Ramos (cell line): ENCODE data around the gene PRR18.

Experiments used
- in situ Hi-C: fragments of 300-500 bp; cut with MboI; formaldehyde crosslinking; loops from one replicate; pipeline ENCODE4 v1.14.3; 2022; ENCODE audit warnings: low sequenced_read_pairs; ENCODE audit not compliant: unreplicated experiment

Gene PRR18

DNA sequence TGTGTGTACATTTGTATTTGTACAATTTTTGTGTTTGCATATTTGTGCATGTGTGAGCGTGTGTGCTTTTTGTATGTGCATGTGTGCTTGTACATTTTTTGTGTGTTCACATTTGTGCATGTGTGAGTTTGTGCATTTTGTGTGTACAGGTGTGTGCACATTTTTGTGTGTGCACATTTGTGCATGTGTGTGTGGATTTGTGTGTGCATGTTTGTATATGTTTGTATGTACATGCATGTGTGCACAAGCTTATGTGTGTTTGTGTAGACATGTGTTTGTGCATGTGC lies 28.9 kb downstream of the PRR18 start:
- in situ Hi-C loops = loop anchor here (10.0 kb wide), 1 partner anchor 395 kb away; no protein-coding TSS in a partner anchor

DNA sequence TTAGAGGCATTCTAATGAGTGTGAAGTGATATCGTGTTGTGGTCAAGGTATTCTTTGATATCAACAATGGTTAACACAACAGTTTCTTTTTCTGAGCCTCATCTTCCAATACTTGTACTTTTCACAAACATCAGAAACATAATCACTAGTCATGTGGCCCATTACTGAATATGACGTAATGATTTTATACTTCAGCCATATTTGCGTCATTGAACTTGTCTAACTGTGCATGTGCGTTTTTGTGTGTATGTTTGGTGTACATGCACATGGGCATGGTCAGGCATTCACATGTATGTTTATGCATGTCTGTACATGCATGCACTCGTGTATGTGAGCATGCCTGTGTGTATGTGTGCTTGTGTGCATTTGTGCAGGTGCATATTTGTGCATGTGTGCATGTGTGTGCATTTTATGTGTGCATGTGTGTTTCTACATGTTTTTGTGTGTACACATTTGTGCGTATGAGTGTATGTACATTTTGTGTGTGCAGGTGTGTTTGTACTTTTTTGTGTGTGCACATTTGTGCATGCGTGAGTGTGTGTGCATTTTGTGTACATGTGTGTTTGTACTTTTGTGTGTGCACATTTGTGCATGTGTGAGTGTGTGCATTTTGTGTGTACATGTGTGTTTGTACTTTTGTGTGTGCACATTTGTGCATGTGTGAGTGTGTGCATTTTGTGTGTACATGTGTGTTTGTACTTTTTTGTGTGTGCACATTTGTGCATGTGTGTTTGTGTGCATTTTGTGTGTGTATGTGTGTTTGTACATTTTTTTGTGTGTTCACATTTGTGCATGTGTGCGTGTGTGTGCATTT lies 29.4 kb downstream of the PRR18 start:
- in situ Hi-C loops = loop anchor here (10.0 kb wide), 1 partner anchor 394 kb away; no protein-coding TSS in a partner anchor

DNA sequence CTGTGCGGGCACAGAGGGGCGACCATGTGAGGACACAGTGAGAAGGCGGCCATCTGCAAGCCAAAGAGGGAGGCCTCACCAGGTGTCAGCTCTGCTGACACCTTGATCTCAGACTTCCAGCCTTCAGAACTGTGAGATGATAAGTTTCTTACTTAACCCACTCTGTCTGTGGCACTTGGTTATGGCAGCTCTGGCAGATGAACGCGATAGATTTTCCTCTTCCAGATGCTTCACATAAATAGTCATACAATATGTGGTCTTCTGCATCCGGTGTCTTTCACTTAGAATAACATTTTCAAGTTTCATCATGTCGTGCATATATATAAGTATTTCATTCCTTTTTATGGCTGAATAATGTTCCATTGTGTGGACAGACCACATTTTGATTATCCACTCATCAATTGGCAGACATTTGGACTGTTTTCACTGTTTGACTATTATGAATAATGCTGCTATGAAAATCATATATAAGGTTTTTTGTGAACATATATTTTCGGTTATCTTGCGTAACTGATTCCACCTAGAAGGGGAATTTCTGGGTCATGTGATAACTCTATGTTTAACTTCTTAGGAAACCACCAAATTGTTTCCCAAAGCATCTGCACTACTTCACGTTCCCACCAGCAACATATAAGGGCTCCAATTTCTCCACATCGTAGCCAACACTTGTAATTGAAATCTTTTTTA lies 30.2 kb downstream of the PRR18 start:
- in situ Hi-C loops = loop anchor here (10.0 kb wide), 1 partner anchor 393 kb away; no protein-coding TSS in a partner anchor

DNA sequence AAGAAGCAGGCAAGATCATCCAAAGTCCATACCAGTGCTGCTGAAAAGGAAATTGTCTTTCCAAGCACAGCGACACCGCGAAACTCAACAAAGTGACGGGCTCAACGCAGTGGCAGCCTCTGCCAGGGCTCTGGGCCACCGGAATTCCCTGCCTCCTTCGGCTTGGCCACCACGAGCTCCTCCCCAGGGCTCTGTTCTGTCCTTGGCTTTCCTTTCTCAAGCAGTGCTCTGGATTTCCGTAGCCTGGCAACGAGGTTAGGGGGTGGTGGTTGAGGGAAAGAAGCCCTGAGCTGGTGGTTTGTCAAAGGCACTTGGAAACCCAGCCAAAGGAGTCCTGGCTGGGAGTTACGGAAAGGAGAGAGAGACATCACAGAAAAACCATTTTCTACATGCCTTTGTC lies 31.2 kb downstream of the PRR18 start:
- in situ Hi-C loops = loop anchor here (10.0 kb wide), 1 partner anchor 392 kb away; no protein-coding TSS in a partner anchor

DNA sequence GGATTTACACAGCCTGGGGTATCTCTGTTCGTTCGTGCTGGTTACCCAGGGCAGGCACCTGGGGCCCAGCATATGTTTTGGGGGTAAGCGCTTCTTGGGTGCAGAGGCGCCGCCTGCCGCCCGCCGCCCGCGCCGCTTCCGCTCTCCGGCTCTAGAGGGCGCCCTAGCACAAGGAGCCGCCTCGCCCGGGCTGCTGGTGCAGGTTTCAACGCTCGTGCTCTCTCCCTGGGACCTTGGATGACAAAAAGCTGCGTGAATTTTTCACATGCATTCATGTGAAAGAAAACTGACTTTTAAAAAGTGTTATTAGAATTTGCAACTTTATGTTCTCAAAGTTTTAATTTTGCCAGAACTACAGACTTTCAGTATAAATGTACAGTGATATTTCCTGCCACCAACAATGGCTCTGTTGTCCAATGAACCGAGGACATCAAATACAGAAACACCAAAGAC lies 32.5 kb downstream of the PRR18 start:
- in situ Hi-C loops = loop anchor here (10.0 kb wide), 1 partner anchor 391 kb away; no protein-coding TSS in a partner anchor

DNA sequence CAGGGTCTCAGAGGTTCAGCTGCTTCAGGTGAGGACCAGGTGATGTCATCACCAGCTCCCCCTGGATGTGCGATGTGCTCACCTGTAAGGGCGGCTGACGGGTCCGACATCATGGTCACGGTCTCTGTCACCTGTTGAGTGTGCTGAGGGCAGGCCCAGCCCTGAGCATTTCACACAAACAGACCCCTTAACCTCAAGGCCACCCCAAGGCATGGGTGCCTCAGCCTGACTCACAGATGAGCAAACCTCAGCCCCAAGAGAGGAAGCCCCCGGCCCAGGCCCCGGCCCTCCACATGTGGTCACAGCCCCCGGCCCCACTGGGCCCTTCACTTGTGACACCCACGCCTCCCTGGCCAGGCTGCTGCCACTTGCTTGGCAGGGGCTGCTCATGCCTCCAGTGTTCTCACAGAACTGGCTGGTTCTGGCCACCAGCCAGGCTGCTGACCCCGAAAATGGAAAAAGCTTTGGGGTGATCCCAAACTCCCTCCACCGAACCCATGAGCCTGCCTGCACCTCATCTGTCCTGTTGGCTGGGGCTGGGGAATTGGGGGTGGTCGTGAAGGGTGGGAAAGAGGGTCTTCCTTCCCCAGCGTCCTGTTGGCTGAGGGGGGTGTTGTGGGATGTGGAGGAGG lies 33.3 kb downstream of the PRR18 start:
- in situ Hi-C loops = loop anchor here (5.0 to 10.0 kb wide), 2 partner anchors 122 to 390 kb away; no protein-coding TSS in a partner anchor

DNA sequence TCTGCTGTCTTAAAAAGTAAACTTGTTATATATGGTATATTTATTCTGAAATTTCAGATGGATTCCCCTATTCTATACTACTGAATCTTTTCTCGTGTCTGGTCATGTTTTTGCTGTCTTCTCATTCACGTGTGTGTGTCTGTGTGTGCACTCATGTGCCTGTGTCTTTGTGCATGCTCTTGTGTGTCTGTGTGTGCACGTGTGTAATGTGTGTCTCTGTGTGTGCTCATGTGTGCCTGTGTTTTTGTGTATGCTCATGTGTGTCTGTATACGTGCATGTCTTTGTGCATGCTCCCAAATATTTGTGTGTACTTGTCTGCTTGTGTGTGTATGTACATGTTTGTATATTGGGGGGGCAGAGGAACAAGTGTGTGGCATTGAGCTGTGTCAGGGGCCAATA lies 34.0 kb downstream of the PRR18 start:
- in situ Hi-C loops = loop anchor here (5.0 to 10.0 kb wide), 2 partner anchors 123 to 389 kb away; no protein-coding TSS in a partner anchor

DNA sequence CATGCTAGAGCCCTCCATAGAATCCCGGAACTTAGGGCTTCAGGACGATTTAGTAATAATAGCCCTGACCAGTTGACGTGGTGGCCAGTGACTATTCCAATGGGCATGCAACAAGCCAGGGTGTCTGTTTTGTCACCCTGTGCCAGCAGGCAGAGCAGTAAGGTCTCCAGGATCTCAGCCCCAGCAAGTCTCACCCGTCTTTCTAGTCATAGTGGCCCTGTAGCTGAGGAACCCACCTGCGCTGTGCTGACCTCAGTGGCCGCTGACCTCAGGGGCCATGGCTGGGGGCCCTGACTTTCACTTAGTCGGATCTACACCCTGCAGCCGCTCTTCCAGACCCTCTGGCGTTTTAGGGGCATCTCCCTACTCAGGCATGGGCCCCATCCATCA lies 36.8 kb downstream of the PRR18 start:
- in situ Hi-C loops = loop anchor here (5.0 to 10.0 kb wide), 2 partner anchors 126 to 387 kb away; no protein-coding TSS in a partner anchor

DNA sequence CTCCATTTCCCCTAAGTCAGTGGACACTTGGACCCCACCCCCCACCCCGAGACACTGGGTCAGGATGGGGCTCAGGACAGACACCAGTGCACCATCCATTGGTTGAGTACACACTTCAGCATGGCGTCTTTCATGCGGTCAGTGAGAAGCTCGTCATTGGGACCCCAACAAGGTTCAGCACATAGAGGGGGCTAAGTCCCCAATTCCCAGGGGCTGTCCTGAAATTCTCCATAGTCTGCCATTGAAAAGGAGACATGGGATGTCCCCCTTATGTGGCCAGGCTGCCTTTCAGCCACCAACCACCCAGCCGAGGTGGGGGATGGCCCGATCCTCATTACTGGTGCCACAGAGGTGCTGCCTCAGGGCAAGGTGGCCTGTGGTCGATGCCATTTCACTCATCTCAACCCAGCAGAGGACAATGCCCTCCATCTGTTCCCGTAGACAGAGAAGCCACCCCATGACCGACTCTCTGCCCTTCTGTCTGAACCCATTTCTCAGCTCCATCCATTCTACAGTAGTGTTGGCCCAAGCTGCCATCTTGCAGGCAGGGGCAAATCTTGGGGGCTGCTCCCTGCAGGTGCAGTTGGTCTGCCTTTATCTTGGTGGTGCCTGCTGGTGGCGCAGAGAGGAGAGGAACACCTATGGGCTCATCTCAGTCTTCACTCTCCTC lies 37.4 kb downstream of the PRR18 start:
- in situ Hi-C loops = loop anchor here (5.0 to 10.0 kb wide), 2 partner anchors 126 to 386 kb away; no protein-coding TSS in a partner anchor

DNA sequence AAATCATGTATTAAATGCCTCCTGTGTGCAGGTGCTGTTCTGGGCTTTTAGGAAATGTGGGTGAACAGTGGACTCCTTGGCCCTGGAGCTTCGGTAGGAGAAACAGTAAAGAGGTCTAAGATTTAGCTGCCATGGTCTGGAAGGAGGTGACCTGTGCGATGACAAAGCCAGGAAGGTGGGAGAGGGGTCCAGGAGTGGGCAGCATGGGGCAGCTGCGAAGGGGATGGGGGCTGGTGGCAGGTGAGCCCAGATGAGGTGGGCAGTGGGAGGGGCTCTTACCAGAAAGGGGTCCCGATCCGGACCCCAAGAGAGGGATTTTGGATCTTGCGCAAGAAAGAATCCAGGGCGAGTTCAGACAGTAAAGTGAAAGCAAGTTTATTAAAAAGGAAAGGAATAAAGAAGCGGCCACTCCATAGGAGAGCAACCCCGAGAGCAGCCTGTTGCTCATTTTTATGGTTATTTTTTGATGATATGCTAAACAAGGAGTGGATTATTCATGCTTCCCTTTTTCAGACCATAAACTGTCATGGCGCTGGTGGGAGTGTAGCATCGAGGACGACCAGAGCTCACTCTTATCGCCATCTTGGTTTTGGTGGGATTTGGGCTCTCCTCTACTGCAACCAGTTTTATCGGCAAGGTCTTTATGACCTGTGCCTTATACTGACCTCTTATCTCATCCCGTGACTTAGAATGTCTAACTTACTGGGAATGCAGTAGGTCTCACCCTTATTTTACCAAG lies 38.7 kb downstream of the PRR18 start:
- in situ Hi-C loops = loop anchor here (5.0 to 10.0 kb wide), 2 partner anchors 128 to 385 kb away; no protein-coding TSS in a partner anchor

DNA sequence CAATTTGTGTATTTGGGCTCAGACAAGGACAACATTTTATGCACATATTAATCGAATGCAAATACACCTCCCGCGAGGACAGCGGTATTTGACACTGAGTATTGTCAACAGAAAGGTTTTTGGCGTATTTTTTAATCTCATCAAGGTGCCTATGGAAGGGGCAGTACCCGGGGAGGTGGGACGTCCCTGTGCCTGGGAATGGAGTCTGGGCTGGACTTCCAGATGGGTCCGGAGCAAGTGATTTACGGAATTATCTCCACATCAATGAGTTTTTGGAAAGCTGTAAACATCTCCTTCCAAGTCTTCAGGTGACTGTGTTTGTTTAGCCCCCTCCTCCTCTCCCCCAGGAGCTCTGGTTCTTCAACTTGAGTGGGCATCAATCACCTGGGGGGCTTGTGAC lies 39.8 kb downstream of the PRR18 start:
- in situ Hi-C loops = no loop called here

DNA sequence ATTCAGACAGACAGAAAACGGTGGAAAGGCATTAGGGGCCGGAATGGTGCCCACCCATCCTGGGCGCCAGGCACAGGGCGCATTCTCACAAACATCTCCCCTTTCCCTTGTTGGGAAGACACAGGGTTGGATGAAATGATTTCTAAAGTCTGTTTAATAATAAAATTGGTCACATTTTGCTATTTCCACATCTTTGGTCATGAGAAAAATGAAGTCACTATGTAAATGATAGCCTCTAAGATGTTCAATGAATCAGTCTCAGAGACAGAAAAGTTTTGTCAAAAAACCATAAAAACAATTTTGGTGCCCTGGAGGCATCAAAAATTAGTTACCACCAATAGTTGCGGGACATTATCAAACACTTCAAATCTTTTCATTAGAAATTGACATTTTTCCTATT lies 40.7 kb downstream of the PRR18 start:
- in situ Hi-C loops = no loop called here

DNA sequence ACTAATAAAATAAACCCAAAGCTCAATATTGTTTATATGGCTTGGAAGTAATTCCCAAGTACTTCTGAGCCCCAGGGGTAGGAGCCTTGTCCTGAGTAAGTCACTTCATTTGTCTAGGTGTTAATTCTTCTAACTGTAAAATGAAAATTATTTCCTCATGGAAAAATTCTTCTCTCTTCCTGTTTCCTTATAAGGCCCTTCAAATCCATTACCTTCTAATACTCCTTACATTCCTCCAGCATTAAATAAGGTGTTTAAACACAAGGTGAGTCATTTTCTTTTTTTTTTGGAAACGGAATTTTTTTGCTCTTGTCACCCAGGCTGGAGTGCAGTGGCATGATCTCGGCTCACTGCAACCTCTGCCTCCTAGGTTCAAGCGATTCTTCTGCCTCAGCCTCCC lies 41.9 kb downstream of the PRR18 start:
- in situ Hi-C loops = no loop called here

DNA sequence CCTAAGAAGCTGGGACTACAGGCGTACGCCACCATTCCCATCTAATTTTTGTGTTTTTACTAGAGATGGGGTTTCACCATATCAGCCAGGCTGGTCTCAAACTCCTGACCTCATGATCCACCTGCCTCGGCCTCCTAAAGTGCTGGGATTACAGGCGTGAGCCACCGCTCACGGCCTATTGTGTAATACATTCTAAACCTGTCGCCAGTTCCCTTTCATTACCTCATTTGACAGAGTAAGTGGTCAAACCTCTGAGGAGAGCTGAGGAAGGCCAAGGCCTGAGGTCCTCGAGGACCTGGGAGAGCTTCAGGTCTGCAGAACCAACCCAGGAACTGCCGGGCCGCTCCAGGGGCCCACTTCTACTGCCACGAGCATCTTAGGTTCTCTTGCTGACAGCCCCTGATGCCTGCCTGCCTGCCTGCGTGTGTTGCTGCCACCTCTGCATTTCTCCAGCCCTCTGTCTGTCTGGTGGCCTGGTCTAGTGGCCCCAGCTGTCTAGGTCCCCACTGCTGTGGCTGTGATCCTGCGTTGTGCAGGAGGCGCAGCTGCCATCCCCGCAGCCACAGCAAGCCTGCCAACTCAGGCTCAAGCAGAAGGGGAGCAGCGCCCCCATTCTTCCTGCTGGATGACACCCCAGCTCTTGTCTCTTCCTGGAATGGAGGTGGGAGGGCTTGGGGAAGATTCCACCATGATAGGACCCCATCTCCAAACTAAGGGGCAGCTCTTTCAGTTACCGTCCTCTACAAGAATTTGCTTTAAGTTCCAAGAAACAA lies 45.3 kb downstream of the PRR18 start:
- in situ Hi-C loops = no loop called here

DNA sequence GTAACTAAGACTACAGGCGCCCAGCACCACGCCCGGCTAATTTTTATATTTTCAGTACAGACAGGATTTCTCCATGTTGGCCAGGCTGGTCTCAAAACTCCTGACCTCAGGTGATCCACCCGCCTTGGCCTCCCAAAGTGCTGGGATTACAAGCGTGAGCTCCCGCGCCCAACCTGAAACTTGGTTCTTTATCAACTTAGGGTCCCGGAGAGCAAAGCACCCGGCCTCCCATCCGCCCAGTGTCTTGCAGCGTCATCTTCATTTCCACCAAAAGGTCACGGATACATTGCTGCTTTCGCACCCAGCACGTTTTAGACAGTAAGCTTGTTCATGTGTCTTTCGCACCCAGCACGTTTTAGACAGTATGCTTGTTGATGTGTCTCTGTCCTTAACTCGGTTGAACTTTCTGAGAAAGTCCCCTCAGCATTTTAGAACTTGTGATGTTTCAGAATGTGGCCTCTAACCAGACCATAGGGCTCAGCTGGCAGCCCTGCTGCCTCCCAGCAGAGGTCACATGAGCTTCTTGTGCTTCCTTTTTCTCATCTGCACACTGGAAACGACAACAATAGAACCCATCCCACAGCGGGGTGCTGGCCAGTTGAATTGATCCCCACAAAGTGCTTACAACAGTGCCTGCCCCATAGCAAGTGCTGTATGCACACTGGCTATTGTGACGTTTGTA lies 48.8 kb downstream of the PRR18 start:
- in situ Hi-C loops = no loop called here

DNA sequence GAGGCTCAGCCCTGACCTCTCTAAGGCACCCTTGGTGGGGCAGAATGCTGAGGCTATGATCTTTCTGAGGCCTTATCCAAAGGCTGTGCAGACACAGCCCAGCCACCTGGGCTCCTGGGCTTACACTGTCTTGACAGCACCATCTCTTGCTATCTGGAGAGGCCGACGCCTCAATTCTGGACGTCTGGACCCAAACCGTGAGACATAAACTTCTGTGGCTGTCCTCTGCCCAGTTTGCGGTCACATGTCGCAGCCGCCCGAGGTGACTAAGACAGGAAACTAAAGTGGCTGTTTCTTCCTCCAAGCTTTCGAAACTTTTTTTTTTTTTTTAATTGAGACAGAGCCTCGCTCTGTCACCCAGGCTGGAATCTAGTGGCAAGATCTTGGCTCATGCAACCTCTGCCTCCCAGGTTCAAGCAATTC lies 49.3 kb downstream of the PRR18 start:
- in situ Hi-C loops = no loop called here

DNA sequence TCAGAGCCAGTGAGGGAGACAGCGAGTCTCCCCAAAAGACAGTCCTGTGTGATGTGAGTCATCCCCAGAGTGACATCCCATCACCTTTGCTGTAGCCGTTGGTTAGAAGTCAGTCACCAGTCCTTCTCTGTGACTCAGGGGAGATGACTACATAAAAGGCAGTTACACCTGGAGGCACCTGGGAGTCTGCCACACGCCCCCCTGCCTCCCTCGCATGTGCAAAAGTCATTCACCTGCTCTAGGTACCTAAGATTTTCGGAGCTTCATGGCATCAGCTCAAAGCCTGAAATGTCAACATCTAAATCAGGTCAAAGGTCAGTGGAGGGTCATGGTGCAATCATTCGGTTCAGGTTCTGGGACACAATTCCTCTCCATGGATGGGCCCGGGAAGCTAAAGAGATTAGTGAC lies 50.3 kb downstream of the PRR18 start:
- in situ Hi-C loops = no loop called here
